MM.1S (cell line): Measurements from ENCODE around the gene SNHG17.
"Not testable (repeated sequence)": the region's sequence is repeated elsewhere in the genome, so short reads cannot be mapped to it uniquely, and the experiment has no call there.

Experiments used
- DNase-seq: peaks from one replicate; pipeline ENCODE4 v3.0.0-alpha.2; 2015
- H2AFZ ChIP-seq: fragments of 300-600 bp; sonication (generic); 2 replicates; pipeline ENCODE4 v1.6.0; 2016; ENCODE audit warnings: antibody characterized with exemption, low read length
- H3F3A ChIP-seq: fragments of 300-600 bp; sonication (generic); 2 replicates; pipeline ENCODE4 v1.6.1; 2016; ENCODE audit warnings: mild to moderate bottlenecking, antibody characterized with exemption, low read length, moderate library complexity, mixed read lengths; ENCODE audit not compliant: insufficient read depth
- H3K27ac ChIP-seq: fragments of 300-600 bp; sonication (generic); 2 replicates; pipeline ENCODE4 v1.5.1; 2016; ENCODE audit warnings: mild to moderate bottlenecking, low read length
- H3K27me3 ChIP-seq: fragments of 300-600 bp; sonication (generic); replicated peaks from 2 replicates; pipeline ENCODE4 v1.6.0; 2016; ENCODE audit warnings: low read length; ENCODE audit not compliant: insufficient read depth
- H3K36me3 ChIP-seq: fragments of 300-600 bp; sonication (generic); replicated peaks from 2 replicates; pipeline ENCODE4 v1.6.1; 2016; ENCODE audit warnings: mild to moderate bottlenecking, low read length, mixed read lengths; ENCODE audit not compliant: insufficient read depth
- H3K4me1 ChIP-seq: fragments of 300-600 bp; sonication (generic); 2 replicates; pipeline ENCODE4 v1.6.1; 2016; ENCODE audit warnings: low read length, mixed read lengths
- H3K4me2 ChIP-seq: fragments of 300-600 bp; sonication (generic); 2 replicates; pipeline ENCODE4 v1.6.0; 2016; ENCODE audit warnings: low read depth, low read length
- H3K4me3 ChIP-seq: fragments of 300-600 bp; sonication (generic); 2 replicates; pipeline ENCODE4 v1.5.1; 2016; ENCODE audit warnings: low read length, mixed read lengths
- H3K79me2 ChIP-seq: fragments of 300-600 bp; sonication (generic); 2 replicates; pipeline ENCODE4 v1.6.1; 2016; ENCODE audit warnings: mixed run types, low read length, mixed read lengths
- H3K9ac ChIP-seq: fragments of 300-600 bp; sonication (generic); 2 replicates; pipeline ENCODE4 v1.6.1; 2016; ENCODE audit warnings: low read length, mixed read lengths
- H3K9me2 ChIP-seq: fragments of 300-600 bp; sonication (generic); replicated peaks from 2 replicates; pipeline ENCODE4 v1.6.1; 2016; ENCODE audit warnings: mild to moderate bottlenecking, low read length, mixed read lengths; ENCODE audit not compliant: insufficient read depth
- H3K9me3 ChIP-seq: fragments of 300-600 bp; sonication (generic); replicated peaks from 2 replicates; pipeline ENCODE4 v1.6.1; 2016; ENCODE audit warnings: mild to moderate bottlenecking, low read length, mixed read lengths; ENCODE audit not compliant: insufficient read depth
- H4K20me1 ChIP-seq: fragments of 300-600 bp; sonication (generic); 2 replicates; pipeline ENCODE4 v1.6.1; 2016; ENCODE audit warnings: mild to moderate bottlenecking, low read length, moderate library complexity, mixed read lengths; ENCODE audit not compliant: insufficient read depth
- CTCF ChIP-seq: fragments of 300-600 bp; sonication (generic); IDR thresholded peaks from 2 replicates; pipeline ENCODE4 v1.5.1; 2016; ENCODE audit warnings: antibody characterized with exemption, low read length, mixed read lengths
- EZH2 ChIP-seq: fragments of 300-600 bp; sonication (generic); optimal IDR thresholded peaks from 2 replicates; pipeline ENCODE3; 2017; ENCODE audit warnings: low read depth, mild to moderate bottlenecking, antibody characterized with exemption, low read length, mixed read lengths
- EZH2phosphoT487 ChIP-seq: fragments of 300-600 bp; sonication (generic); IDR thresholded peaks from 2 replicates; pipeline ENCODE4 v1.6.1; 2018; ENCODE audit warnings: antibody characterized with exemption, low read length

Gene SNHG17

DNA sequence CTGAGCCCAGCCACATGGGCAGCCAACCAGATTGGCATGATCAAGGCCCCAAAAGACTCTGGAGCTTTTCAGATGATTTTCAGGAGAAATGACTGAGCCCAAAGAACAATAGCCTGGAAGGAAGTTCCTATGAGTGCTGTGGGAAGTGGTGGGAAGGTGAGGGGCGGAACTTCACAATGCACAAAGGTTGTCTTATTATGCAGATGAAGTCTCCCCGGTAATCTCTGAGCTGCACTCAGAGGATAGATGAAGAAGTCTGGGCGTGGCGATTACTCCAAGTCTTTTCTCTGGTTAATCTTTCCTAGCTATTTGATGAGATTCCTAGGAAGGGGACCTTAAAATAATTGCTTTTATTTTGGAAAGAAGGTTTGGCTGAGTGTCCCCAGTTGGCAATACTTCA is 52.0 kb downstream of the SNHG17 start:
- Histone ChIP-seq H3F3A (no peaks in the 10 kb centered on the region), H3K9me3 (no peaks in the 10 kb centered on the region), H3K27ac (no peak overlapping the region), H3K9me2 (no peaks in the 10 kb centered on the region), H3K9ac (no peak overlapping the region), H3K36me3 (no peaks in the 10 kb centered on the region), H3K4me2 (no peak overlapping the region), H3K4me3 (no peak overlapping the region), H3K4me1 (no peaks in the 10 kb centered on the region), H3K79me2 (no peaks in the 10 kb centered on the region), H3K27me3 (0 out of 2 replicates have a peak, but pooled peaks cover 3% of the 10 kb centered on the region), H2AFZ (no peak overlapping the region), H4K20me1 (no peaks in the 10 kb centered on the region)
- TF ChIP-seq CTCF (no peak), EZH2 (no peak), EZH2phosphoT487 (no peak)
- no peak for DNase-seq

DNA sequence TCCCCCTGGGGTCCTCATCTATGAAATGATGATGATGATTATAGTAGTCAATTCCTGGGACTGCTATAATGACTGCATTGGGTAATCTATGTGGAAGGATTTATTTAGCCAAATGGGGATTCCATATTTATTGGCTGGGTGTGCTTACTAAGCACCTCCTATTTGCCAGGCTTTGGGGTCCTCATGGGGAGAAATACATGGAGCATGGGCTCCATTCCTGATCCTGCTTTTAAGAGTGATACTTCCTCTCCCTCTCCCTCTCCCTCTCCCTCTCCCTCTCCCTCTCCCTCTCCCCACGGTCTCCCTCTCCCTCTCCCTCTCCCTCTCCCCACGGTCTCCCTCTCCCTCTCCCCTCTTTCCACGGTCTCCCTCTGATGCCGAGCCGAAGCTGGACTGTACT is 57.3 kb downstream of the SNHG17 start:
- not testable (repeated sequence) for H3K9me3 ChIP-seq, H3F3A ChIP-seq

GRCh38 chr20:38377039-38377685 is 58.0 kb downstream of the SNHG17 start:
- no peak for DNase-seq
- Histone ChIP-seq H3K4me2 (no peak overlapping the region), H4K20me1 (no peaks in the 10 kb centered on the region), H3K79me2 (no peaks in the 10 kb centered on the region), H3K36me3 (no peaks in the 10 kb centered on the region), H3K9me2 (no peaks in the 10 kb centered on the region), H3K4me3 (no peak overlapping the region), H3K9ac (no peak overlapping the region), H2AFZ (no peak overlapping the region), H3K27me3 (peaks cover 4% of the 10 kb centered on the region; the same call in 1 of the 2 replicates), H3K27ac (no peak overlapping the region), H3K9me3 (no peaks in the 10 kb centered on the region), H3K4me1 (no peaks in the 10 kb centered on the region), H3F3A (no peaks in the 10 kb centered on the region)
- no peak for TF ChIP-seq EZH2phosphoT487
- no peak for TF ChIP-seq CTCF
- TF ChIP-seq EZH2, result no peak

More for the DNA sequence above, 57.3 kb downstream of the SNHG17 start:
- not testable (repeated sequence) for H2AFZ ChIP-seq, H3K9ac ChIP-seq, H3K36me3 ChIP-seq, H3K4me2 ChIP-seq, H3K4me3 ChIP-seq, H3K27ac ChIP-seq, H3K9me2 ChIP-seq, H3K79me2 ChIP-seq, H3K4me1 ChIP-seq, DNase-seq, H4K20me1 ChIP-seq, H3K27me3 ChIP-seq

DNA sequence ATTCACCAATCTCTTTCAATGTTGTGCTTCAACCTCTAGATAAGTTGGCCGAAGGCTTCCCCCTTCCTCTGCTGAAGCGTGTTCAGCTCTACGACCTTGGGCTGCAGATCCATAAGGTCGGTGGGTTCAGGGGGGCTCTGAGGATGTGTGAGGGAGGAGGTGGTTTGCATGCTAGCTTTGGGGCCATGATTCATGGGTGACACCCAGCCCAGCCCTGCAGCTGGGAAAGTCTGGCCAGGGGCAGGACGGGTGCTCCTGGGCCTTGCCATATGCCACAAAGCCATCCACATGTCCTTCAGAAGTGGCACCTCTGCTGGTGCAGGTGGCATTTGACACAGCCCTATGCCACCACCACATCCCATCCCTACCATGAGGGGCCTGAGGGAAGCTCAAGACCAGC is 61.2 kb downstream of the SNHG17 start:
- Histone ChIP-seq H3K27me3 (peaks cover 10% of the 10 kb centered on the region; the same call in 1 of the 2 replicates), H3K4me3 (no peak overlapping the region), H3K9me3 (no peaks in the 10 kb centered on the region), H3K4me1 (no peaks in the 10 kb centered on the region), H3K9ac (no peak overlapping the region), H3K36me3 (no peaks in the 10 kb centered on the region), H3K79me2 (no peaks in the 10 kb centered on the region), H4K20me1 (no peaks in the 10 kb centered on the region), H3K27ac (no peak overlapping the region), H3K9me2 (no peaks in the 10 kb centered on the region), H3F3A (no peaks in the 10 kb centered on the region), H2AFZ (no peak overlapping the region), H3K4me2 (no peak overlapping the region)
- no peak for TF ChIP-seq EZH2
- TF ChIP-seq EZH2phosphoT487, result no peak
- TF ChIP-seq CTCF, result no peak
- no peak for DNase-seq
